A673 (cell line): ENCODE data around the gene RFX1. TPM values are rescaled to one million over a fixed set of nuclear protein-coding genes. Genes with fewer than 3 reads are reported as not detected.
A peak's percentile ranks its signal among the peaks of the same experiment; 100 is the strongest.

ENCODE experiments used
- BruUV-seq: library from RNA; stranded (reverse); fragments of 400-500 nt; replicated peaks from 2 replicates; lab custom pipeline; 2021; lab: Mats Ljungman, UMichigan
- CTCF ChIA-PET: fragments of 300-600 bp; sonication (Branson Sonifier 250); formaldehyde crosslinking; loops from one replicate; lab custom pipeline; 2022; ENCODE audit warnings: antibody characterized with exemption; lab: Charles Lee
- POLR2A ChIA-PET: fragments of 300-600 bp; sonication (Branson Sonifier 250); formaldehyde crosslinking; loops from one replicate; lab custom pipeline; 2022; ENCODE audit warnings: antibody characterized with exemption; ENCODE audit not compliant: low non-redundant PET; lab: Charles Lee
- DNase-seq: peaks from one replicate; pipeline ENCODE4 v3.0.0-alpha.2; 2015; ENCODE audit warnings: low spot score
- H3K27ac ChIP-seq: fragments of 200-600 bp; sonication (generic); 2 replicates; pipeline ENCODE4 v1.5.1; 2016; ENCODE audit warnings: mixed run types, low read depth, mild to moderate bottlenecking, mixed read lengths, antibody characterized with exemption, low read length; ENCODE audit not compliant: poor library complexity, severe bottlenecking
- H3K27me3 ChIP-seq: fragments of 200-600 bp; sonication (generic); replicated peaks from 2 replicates; pipeline ENCODE4 v1.6.1; 2017; ENCODE audit warnings: mixed run types, low read depth, mild to moderate bottlenecking, mixed read lengths, antibody characterized with exemption, low read length; ENCODE audit not compliant: insufficient read depth, poor library complexity
- H3K36me3 ChIP-seq: fragments of 200-600 bp; sonication (generic); 2 replicates; pipeline ENCODE4 v1.6.1; 2016; ENCODE audit warnings: mixed run types, mild to moderate bottlenecking, mixed read lengths, antibody characterized with exemption, low read length; ENCODE audit not compliant: insufficient read depth, poor library complexity, severe bottlenecking
- H3K4me1 ChIP-seq: fragments of 200-600 bp; sonication (generic); 2 replicates; pipeline ENCODE4 v1.6.1; 2017; ENCODE audit warnings: mixed run types, mild to moderate bottlenecking, mixed read lengths, antibody characterized with exemption, low read length; ENCODE audit not compliant: insufficient read depth, poor library complexity, severe bottlenecking
- H3K4me3 ChIP-seq: fragments of 200-600 bp; sonication (generic); 2 replicates; pipeline ENCODE4 v1.5.1; 2016; ENCODE audit warnings: low read depth, mixed run types, mild to moderate bottlenecking, mixed read lengths, low read length; ENCODE audit not compliant: poor library complexity, severe bottlenecking
- H3K9me3 ChIP-seq: fragments of 200-600 bp; sonication (generic); 2 replicates; pipeline ENCODE4 v1.6.1; 2016; ENCODE audit warnings: mixed run types, low read depth, mild to moderate bottlenecking, mixed read lengths, antibody characterized with exemption, low read length; ENCODE audit not compliant: poor library complexity, severe bottlenecking
- CTCF ChIP-seq: fragments of 300-800, 200-600 bp; sonication (generic); conservative IDR thresholded peaks from 2 replicates; pipeline ENCODE4 v1.5.1; 2017; ENCODE audit warnings: low read depth, mild to moderate bottlenecking, antibody characterized with exemption, low read length, moderate library complexity, mixed read lengths
- EZH2 ChIP-seq: fragments of 200-600 bp; sonication (generic); IDR thresholded peaks from 2 replicates; pipeline ENCODE4 v1.6.1; 2017; ENCODE audit warnings: borderline replicate concordance, low read depth, mild to moderate bottlenecking, mixed read lengths, antibody characterized with exemption, low read length; ENCODE audit not compliant: poor library complexity, severe bottlenecking
- intact Hi-C: fragments of 100-400 bp; cut with micrococcal nuclease; formaldehyde crosslinking; loops from one replicate; pipeline ENCODE4 v1.10.0; 2022; ENCODE audit not compliant: unreplicated experiment
- total RNA-seq: library from RNA; stranded (reverse); gene quantifications from 2 replicates; pipeline ENCODE4 v1.2.3, GENCODE V29; 2021

Gene RFX1
- total RNA-seq, 1 experiment from 2014 or later = 19.5 TPM

- CTCF ChIA-PET = interaction anchor here (0.6 to 1.2 kb wide), 4 partner anchors 16 to 387 kb away, joined by 3 to 5 read pairs (median 3); partner anchors contain the start of gene ZSWIM4
- Histone ChIP-seq H3K27ac (peak overlapping the region; percentile 19), H3K4me1 (no peaks in the 10 kb centered on the region), H3K4me3 (no peak overlapping the region), H3K9me3 (no peaks in the 10 kb centered on the region), H3K27me3 (no peaks in the 10 kb centered on the region), H3K36me3 (peaks cover 50% of the 10 kb centered on the region)
- DNase-seq = no peak
- BruUV-seq = no TSS peak
- POLR2A ChIA-PET = no interaction called here
- intact Hi-C loops = no loop called here
- TF ChIP-seq EZH2 (no peak), CTCF (peak; percentile 35; the same call in 1 of the 2 replicates)
Observed at GRCh38 chr19:13960863-13961784, 45.0 kb downstream of the RFX1 start.

DNA sequence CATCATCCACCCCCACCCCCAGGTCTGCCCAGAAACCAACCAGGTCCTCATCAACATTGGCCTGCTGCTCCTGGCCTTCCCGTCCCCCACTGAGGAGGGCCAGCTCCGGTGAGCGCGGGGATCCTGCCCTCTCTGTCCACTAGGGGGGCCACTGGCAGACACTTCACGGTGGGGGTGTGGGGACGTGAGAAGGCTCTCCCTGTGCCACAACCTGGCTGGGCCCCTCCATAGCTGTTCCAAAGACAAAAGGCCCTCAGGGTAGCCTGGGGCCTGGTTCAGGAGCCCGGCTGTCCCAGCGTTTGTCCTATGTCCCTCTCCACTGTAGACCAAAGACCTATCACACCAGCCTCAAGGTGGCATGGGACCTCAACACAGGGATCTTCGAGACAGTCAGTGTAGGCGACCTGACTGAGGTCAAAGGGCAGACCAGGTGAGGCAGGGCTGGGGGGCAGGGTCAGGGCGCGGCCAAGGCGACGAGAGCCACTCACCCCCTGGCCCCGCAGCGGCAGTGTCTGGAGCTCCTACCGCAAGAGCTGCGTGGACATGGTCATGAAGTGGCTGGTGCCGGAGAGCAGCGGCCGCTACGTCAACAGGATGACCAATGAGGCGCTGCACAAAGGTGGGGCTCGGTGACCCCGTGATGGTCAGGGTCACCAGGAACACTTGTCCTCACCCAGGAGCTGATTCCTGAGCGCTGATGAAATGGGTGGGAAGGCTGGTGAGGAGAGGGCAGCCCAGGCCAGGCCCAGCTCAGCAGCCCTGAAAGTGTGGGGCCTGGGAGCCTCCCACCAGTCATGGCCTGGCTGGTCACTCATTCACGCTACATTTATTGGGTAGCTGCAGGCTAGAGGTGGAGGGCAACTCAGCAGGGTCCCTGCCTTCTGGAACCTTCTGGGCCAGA is 45.9 kb downstream of the RFX1 start:
- ChIA-PET POLR2A (no interaction called here), CTCF (no interaction called here)
- intact Hi-C loops = no loop called here
- no peaks in the 10 kb centered on the region for H3K9me3 ChIP-seq
- no peaks in the 10 kb centered on the region for H3K4me1 ChIP-seq
- H3K36me3 ChIP-seq = peaks cover 53% of the 10 kb centered on the region
- no peak overlapping the region for H3K27ac ChIP-seq
- H3K27me3 ChIP-seq = no peaks in the 10 kb centered on the region
- BruUV-seq = TSS peak; percentile 26
- H3K4me3 ChIP-seq = no peak overlapping the region
- DNase-seq = no peak
- no peak for TF ChIP-seq EZH2
- peak; percentile 31; the same call in 1 of the 2 replicates for TF ChIP-seq CTCF

DNA sequence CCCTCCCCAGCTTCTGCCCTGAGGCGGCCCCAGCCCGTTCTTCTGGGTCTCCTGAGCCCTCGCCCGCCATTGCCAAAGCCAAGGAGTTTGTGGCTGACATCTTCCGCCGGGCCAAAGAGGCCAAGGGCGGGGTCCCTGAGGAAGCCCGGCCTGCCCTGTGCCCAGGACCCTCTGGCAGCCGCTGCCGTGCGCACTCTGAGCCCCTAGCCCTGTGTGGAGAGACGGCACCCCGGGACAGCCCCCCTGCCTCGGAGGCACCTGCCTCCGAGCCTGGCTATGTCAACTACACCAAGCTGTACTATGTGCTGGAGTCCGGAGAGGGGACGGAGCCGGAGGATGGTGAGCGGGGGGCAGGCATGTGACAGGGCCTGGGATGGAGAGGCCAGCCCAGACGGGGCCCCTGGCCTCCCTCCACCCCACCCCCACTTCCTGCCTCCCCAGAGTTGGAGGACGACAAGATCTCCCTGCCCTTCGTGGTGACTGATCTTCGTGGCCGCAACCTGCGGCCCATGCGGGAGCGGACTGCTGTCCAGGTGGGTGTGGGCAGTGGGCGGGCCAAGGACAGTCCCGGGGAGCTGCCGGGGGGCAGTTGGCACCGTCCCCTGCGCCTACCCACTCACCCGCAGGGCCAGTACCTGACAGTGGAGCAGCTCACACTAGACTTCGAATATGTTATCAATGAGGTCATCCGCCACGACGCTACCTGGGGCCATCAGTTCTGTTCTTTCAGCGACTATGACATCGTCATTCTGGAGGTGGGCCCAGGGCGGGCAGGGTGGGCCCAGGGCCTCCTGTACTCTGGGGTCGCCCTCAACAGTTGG is 46.8 kb downstream of the RFX1 start:
- H3K4me1 ChIP-seq = no peaks in the 10 kb centered on the region
- H3K27me3 ChIP-seq = no peaks in the 10 kb centered on the region
- H3K27ac ChIP-seq = no peak overlapping the region
- no peak overlapping the region for H3K4me3 ChIP-seq
- TF ChIP-seq CTCF (no peak), EZH2 (no peak)
- DNase-seq = no peak
- intact Hi-C loops = no loop called here
- POLR2A ChIA-PET = no interaction called here
- no TSS peak for BruUV-seq
- H3K36me3 ChIP-seq = peaks cover 55% of the 10 kb centered on the region
- CTCF ChIA-PET = no interaction called here
- H3K9me3 ChIP-seq = no peaks in the 10 kb centered on the region
